ENCODE data around the gene MICAL2. TPM values are rescaled to one million over a fixed set of nuclear protein-coding genes. Genes with fewer than 3 reads are reported as not detected.

The MICAL2 gene
- total and polyA plus RNA-seq, 2 of the 8 experiments (the other 6 are each of a cell fraction or from before 2014, with no cell fraction given): 1.3 to 4.1 TPM

- Histone ChIP-seq H2BK15ac (ENCODE audit: low read length) (no peak overlapping the region), H3K18ac (ENCODE audit: extremely low read depth, low read length) (no peak overlapping the region), H4K20me1 (replicated peaks in 1 of 2; ENCODE audit: control insufficient read depth in 1 of 2, insufficient read depth in 2 of 2, low read length in 2 of 2) (no peaks in the 10 kb centered on the region), H3K79me2 (ENCODE audit: control insufficient read depth in 1 of 2, insufficient read depth in 2 of 2, low read length in 2 of 2) (no peaks in the 10 kb centered on the region), H2BK120ac (replicated peaks; ENCODE audit: low read depth, low read length) (no peak overlapping the region), H3K36me3 (ENCODE audit: control insufficient read depth in 2 of 4, insufficient read depth in 4 of 4, low read length in 3 of 4) (no peaks in the 10 kb centered on the region), H3K4me1 (replicated peaks in 1 of 4; ENCODE audit: control insufficient read depth in 3 of 4, insufficient read depth in 4 of 4, low read length in 3 of 4) (peaks cover 0 to 6% (median 0%) of the 10 kb centered on the region in 4 experiments; a peak in 1 of 7 replicates), H3K9me3 (ENCODE audit: insufficient read depth in 2 of 2, low read depth in 1 of 2, low read length in 1 of 2) (no peaks in the 10 kb centered on the region), H3K14ac (ENCODE audit: insufficient read length) (no peak overlapping the region), H3K27me3 (replicated peaks in 1 of 4; ENCODE audit: control insufficient read depth in 3 of 4, extremely low read depth in 1 of 4, insufficient read depth in 3 of 4, low read length in 3 of 4) (no peaks in the 10 kb centered on the region), H4K5ac (ENCODE audit: insufficient read length, low read depth, low read length) (no peak overlapping the region), H2AK5ac (ENCODE audit: low read depth, low read length) (no peak overlapping the region), H3K27ac (ENCODE audit: low read depth, low read length) (no peak overlapping the region), H2BK20ac (ENCODE audit: low read length) (no peak overlapping the region), H3K4me3 (ENCODE audit: extremely low read depth in 1 of 4, insufficient read depth in 2 of 4, low read depth in 3 of 4, low read length in 4 of 4) (no peak overlapping the region), H4K8ac (ENCODE audit: extremely low read depth, insufficient read depth, low read length) (no peak overlapping the region), H2BK12ac (ENCODE audit: low read depth, low read length) (no peak overlapping the region), H4K91ac (replicated peaks; ENCODE audit: insufficient read length, low read length) (peak overlapping the region; percentile 61), H3K4me2 (ENCODE audit: insufficient read depth in 1 of 2, low read depth in 2 of 2, low read length in 2 of 2) (no peak overlapping the region), H3K9ac (replicated peaks in 1 of 4; ENCODE audit: extremely low read depth in 1 of 4, low read depth in 3 of 4, low read length in 3 of 4) (no peak overlapping the region), H3K23me2 (ENCODE audit: low read depth, low read length) (no peaks in the 10 kb centered on the region), H2BK5ac (ENCODE audit: low read depth, low read length) (no peak overlapping the region), H3K56ac (replicated peaks; ENCODE audit: insufficient read length, low read depth, low read length) (no peak overlapping the region), H3K4ac (replicated peaks; ENCODE audit: insufficient read length, low read depth, low read length) (no peak overlapping the region), H2AFZ (ENCODE audit: low read length) (0 out of 2 replicates have a peak overlapping the region, but pooled peaks have one; percentile 30), H3K79me1 (ENCODE audit: low read depth, low read length) (no peaks in the 10 kb centered on the region), H3K23ac (ENCODE audit: insufficient read length) (no peak overlapping the region)
- WGBS, 2 experiments (ENCODE audit: extremely low coverage in 1 of 2, insufficient coverage in 1 of 2, insufficient read length in 1 of 2, insufficient replicate concordance in 2 of 2, low coverage in 1 of 2, low lambda C conversion rate in 2 of 2, missing lambda C conversion rate in 1 of 2): 46% methylated on average over 12 of the region's 12 CpGs; no CpG with 5 or more reads in 1 of the 2 experiments
- ChIA-PET POLR2A (ENCODE audit: partially characterized antibody) (no interaction called here), CTCF (ENCODE audit: partially characterized antibody) (interaction anchor here (0.7 to 22.1 kb wide), 51 partner anchors 9 to 481 kb away, joined by 3 to 403 read pairs (median 4); partner anchors contain the start of gene MICAL2)
- DNase-seq (ENCODE audit: low read depth in 1 of 2, low spot score in 2 of 2): peak; percentile 57 to 94
- peak; percentile 87 for FAIRE-seq
- TF ChIP-seq ZNF274 (IDR thresholded peaks at IDR 0.05; ENCODE audit: borderline replicate concordance, extremely low read depth, low read length): no peak
- peak; percentile 81; the same call in 1 of the 2 replicates for TF ChIP-seq YY1 (IDR thresholded peaks at IDR 0.05; ENCODE audit: low read depth, low read length)
- TF ChIP-seq MAFK (IDR thresholded peaks at IDR 0.05; ENCODE audit: low read depth, low read length): no peak
- 0 out of 2 replicates have a peak, but pooled peaks have one; percentile 2 for TF ChIP-seq ATF3 (IDR thresholded peaks at IDR 0.05; ENCODE audit: insufficient read depth, low read depth, low read length)
- no peak for TF ChIP-seq RFX5 (IDR thresholded peaks at IDR 0.05; ENCODE audit: borderline replicate concordance, low read depth, low read length)
- TF ChIP-seq MAX (IDR thresholded peaks at IDR 0.05): no peak
- TF ChIP-seq CEBPB (IDR thresholded peaks at IDR 0.05; ENCODE audit: low read depth, low read length): no peak
- peak; percentile 100 for TF ChIP-seq RAD21 (IDR thresholded peaks at IDR 0.05 in 1 of 2, conservative IDR thresholded peaks at IDR 0.05 in 1 of 2; ENCODE audit: low read depth in 2 of 2, low read length in 2 of 2)
- no peak for TF ChIP-seq SIN3A (conservative IDR thresholded peaks at IDR 0.05 in 1 of 2, IDR thresholded peaks at IDR 0.05 in 1 of 2; ENCODE audit: low read depth in 1 of 2, low read length in 2 of 2)
- TF ChIP-seq CTBP2 (IDR thresholded peaks at IDR 0.05; ENCODE audit: borderline replicate concordance, insufficient read depth, insufficient read length, low read length): no peak
Measured at GRCh38 chr11:12281571-12282478, 171.4 kb downstream of the MICAL2 start.

Data from H1 (cell line).